Measurements from ENCODE around the gene PRAMEF27.
"Not testable (repeated sequence)": the region's sequence is repeated elsewhere in the genome, so short reads cannot be mapped to it uniquely, and the experiment has no call there.

DNA sequence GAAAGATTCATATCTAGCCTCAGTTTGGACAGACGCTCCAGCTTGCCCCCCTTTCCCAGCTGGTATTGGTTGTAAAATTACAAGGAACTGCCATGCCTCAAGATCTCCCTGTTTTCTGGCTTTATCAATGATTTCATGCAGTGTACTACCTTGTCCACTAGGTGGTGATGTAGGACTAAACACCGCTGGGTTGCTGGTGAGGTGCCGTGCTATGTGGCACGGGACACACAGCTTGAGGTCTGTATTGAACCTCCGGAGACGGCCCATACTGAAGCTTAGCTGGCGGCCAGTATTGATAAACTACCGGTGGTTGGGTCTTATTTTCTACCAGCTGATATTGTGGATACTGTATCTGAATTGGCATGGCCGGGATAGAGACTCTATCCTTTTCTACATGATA, 36.5 kb downstream of the PRAMEF27 start:
- TF ChIP-seq, protein P1, sequence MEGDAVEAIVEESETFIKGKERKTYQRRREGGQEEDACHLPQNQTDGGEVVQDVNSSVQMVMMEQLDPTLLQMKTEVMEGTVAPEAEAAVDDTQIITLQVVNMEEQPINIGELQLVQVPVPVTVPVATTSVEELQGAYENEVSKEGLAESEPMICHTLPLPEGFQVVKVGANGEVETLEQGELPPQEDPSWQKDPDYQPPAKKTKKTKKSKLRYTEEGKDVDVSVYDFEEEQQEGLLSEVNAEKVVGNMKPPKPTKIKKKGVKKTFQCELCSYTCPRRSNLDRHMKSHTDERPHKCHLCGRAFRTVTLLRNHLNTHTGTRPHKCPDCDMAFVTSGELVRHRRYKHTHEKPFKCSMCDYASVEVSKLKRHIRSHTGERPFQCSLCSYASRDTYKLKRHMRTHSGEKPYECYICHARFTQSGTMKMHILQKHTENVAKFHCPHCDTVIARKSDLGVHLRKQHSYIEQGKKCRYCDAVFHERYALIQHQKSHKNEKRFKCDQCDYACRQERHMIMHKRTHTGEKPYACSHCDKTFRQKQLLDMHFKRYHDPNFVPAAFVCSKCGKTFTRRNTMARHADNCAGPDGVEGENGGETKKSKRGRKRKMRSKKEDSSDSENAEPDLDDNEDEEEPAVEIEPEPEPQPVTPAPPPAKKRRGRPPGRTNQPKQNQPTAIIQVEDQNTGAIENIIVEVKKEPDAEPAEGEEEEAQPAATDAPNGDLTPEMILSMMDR (IDR thresholded peaks at IDR 0.05; ENCODE audit: poor library complexity, severe bottlenecking): not testable (repeated sequence)
- not testable (repeated sequence) for TF ChIP-seq EZH2 (IDR thresholded peaks at IDR 0.05; ENCODE audit: borderline replicate concordance, insufficient read depth, low read length, poor library complexity, severe bottlenecking); POLR2AphosphoS5 (IDR thresholded peaks at IDR 0.05); EP300 (conservative IDR thresholded peaks at IDR 0.05; ENCODE audit: poor library complexity, severe bottlenecking); SMC3 (conservative IDR thresholded peaks at IDR 0.05; ENCODE audit: poor library complexity); TAF1 (IDR thresholded peaks at IDR 0.05; ENCODE audit: low read depth); MXI1 (conservative IDR thresholded peaks at IDR 0.05; ENCODE audit: poor library complexity, severe bottlenecking)

Measured in neural cell (in vitro differentiated cells).